Astrocyte (in vitro differentiated cells and primary cell): ENCODE measurements around the gene GATC.

ENCODE experiments used
- CTCF ChIP-seq: IDR thresholded peaks from 2 replicates; pipeline ENCODE4 v1.5.1; 2011; ENCODE audit warnings: low read depth, mild to moderate bottlenecking, inconsistent platforms, low read length, moderate library complexity; ENCODE audit not compliant: insufficient read depth
- EZH2 ChIP-seq: IDR thresholded peaks from 2 replicates; pipeline ENCODE4 v1.6.1; 2012; ENCODE audit warnings: mild to moderate bottlenecking, low read length, inconsistent platforms; ENCODE audit not compliant: insufficient read depth

GRCh38 chr12:120403869-120404268, 42.4 kb upstream of the GATC start:
- no peak for TF ChIP-seq CTCF
- no peak for TF ChIP-seq EZH2
